Activated T-helper 1 cell treated with anti-CD3 and anti-CD28 coated beads, Interleukin-12 subunit alpha, Interleukin-12 subunit beta, Interleukin-2, Interleukin-4 antibody, amounts not matched to agents 30 ng/mL and 10 ng/mL and 1 ng/mL, durations not matched to agents 14 hours and 24 hours and 36 hours (primary cell): ENCODE measurements around the gene GALNS. TPM values are rescaled to one million over a fixed set of nuclear protein-coding genes. Genes with fewer than 3 reads are reported as not detected.

Experiments
- DNase-seq: peaks from one replicate; pipeline ENCODE4 v3.0.0; 2021; ENCODE audit warnings: low spot score
- H3K27ac Mint-ChIP-seq: one replicate; pipeline ENCODE4 v1.8.0; 2021; ENCODE audit warnings: mild to moderate bottlenecking, mixed read lengths
- H3K27me3 Mint-ChIP-seq: one replicate; pipeline ENCODE4 v1.8.0; 2022; ENCODE audit warnings: mild to moderate bottlenecking, moderate library complexity, mixed read lengths; ENCODE audit not compliant: insufficient read depth
- H3K36me3 Mint-ChIP-seq: one replicate; pipeline ENCODE4 v1.8.0; 2021; ENCODE audit warnings: low read depth, mixed read lengths
- H3K4me1 Mint-ChIP-seq: one replicate; pipeline ENCODE4 v1.8.0; 2021; ENCODE audit warnings: low read depth, mixed read lengths
- H3K4me3 Mint-ChIP-seq: one replicate; pipeline ENCODE4 v1.8.0; 2021; ENCODE audit warnings: mild to moderate bottlenecking, moderate library complexity, mixed read lengths
- H3K9me3 Mint-ChIP-seq: one replicate; pipeline ENCODE4 v1.8.0; 2021; ENCODE audit warnings: mixed read lengths
- intact Hi-C: fragments of 100-400 bp; cut with micrococcal nuclease; formaldehyde crosslinking; loops from one replicate; pipeline ENCODE4 v1.15.1; 2024
- total RNA-seq: library from RNA; stranded (reverse); gene quantifications from 2 replicates; pipeline ENCODE4 v1.2.3, GENCODE V29; 2022

GALNS gene
- total RNA-seq, 1 donor from 2014 or later: 21.9 TPM

- H3K36me3 Mint-ChIP-seq: no peaks in the 10 kb centered on the region
- H3K4me1 Mint-ChIP-seq: peaks cover under 1% of the 10 kb centered on the region
- intact Hi-C loops: no loop called here
- no peak overlapping the region for H3K4me3 Mint-ChIP-seq
- H3K9me3 Mint-ChIP-seq: no peaks in the 10 kb centered on the region
- H3K27ac Mint-ChIP-seq: no peak overlapping the region
- no peak for DNase-seq
- H3K27me3 Mint-ChIP-seq: no peaks in the 10 kb centered on the region
Measured at GRCh38 chr16:88876942-88877526, 20.3 kb upstream of the GALNS start.

- Mint-ChIP-seq H3K9me3 (no peaks in the 10 kb centered on the region), H3K4me3 (no peak overlapping the region), H3K4me1 (no peaks in the 10 kb centered on the region), H3K27ac (no peak overlapping the region), H3K36me3 (no peaks in the 10 kb centered on the region), H3K27me3 (no peaks in the 10 kb centered on the region)
- no peak for DNase-seq
- intact Hi-C loops: no loop called here
Measured at GRCh38 chr16:88875703-88876234, 19.0 kb upstream of the GALNS start.

GRCh38 chr16:88874938-88875599 is 18.3 kb upstream of the GALNS start:
- intact Hi-C loops: no loop called here

GRCh38 chr16:88872650-88873331 is 16.0 kb upstream of the GALNS start:
- intact Hi-C loops: no loop called here
- no peaks in the 10 kb centered on the region for H3K9me3 Mint-ChIP-seq
- no peak for DNase-seq
- H3K4me1 Mint-ChIP-seq: no peaks in the 10 kb centered on the region
- H3K4me3 Mint-ChIP-seq: no peak overlapping the region
- peaks cover 7% of the 10 kb centered on the region for H3K27me3 Mint-ChIP-seq
- no peaks in the 10 kb centered on the region for H3K36me3 Mint-ChIP-seq
- H3K27ac Mint-ChIP-seq: no peak overlapping the region

More at GRCh38 chr16:88874938-88875599, 18.3 kb upstream of the GALNS start:
- Mint-ChIP-seq H3K9me3 (no peaks in the 10 kb centered on the region), H3K27ac (no peak overlapping the region), H3K36me3 (no peaks in the 10 kb centered on the region), H3K27me3 (no peaks in the 10 kb centered on the region), H3K4me3 (no peak overlapping the region), H3K4me1 (no peaks in the 10 kb centered on the region)
- DNase-seq: no peak

GRCh38 chr16:88871730-88872416 is 15.1 kb upstream of the GALNS start:
- no peaks in the 10 kb centered on the region for H3K9me3 Mint-ChIP-seq
- intact Hi-C loops: no loop called here

GRCh38 chr16:88871349-88871702 is 14.6 kb upstream of the GALNS start:
- intact Hi-C loops: no loop called here
- no peaks in the 10 kb centered on the region for H3K36me3 Mint-ChIP-seq
- H3K27me3 Mint-ChIP-seq: peaks cover 7% of the 10 kb centered on the region
- no peaks in the 10 kb centered on the region for H3K4me1 Mint-ChIP-seq
- no peak overlapping the region for H3K27ac Mint-ChIP-seq
- no peaks in the 10 kb centered on the region for H3K9me3 Mint-ChIP-seq
- DNase-seq: no peak
- H3K4me3 Mint-ChIP-seq: no peak overlapping the region

More at GRCh38 chr16:88871730-88872416, 15.1 kb upstream of the GALNS start:
- H3K4me1 Mint-ChIP-seq: no peaks in the 10 kb centered on the region
- DNase-seq: no peak
- H3K4me3 Mint-ChIP-seq: no peak overlapping the region
- peaks cover 7% of the 10 kb centered on the region for H3K27me3 Mint-ChIP-seq
- no peaks in the 10 kb centered on the region for H3K36me3 Mint-ChIP-seq
- H3K27ac Mint-ChIP-seq: no peak overlapping the region

- no peaks in the 10 kb centered on the region for H3K36me3 Mint-ChIP-seq
- intact Hi-C loops: no loop called here
Measured at GRCh38 chr16:88870608-88871348, 14.0 kb upstream of the GALNS start.

GRCh38 chr16:88869673-88869980 is 12.9 kb upstream of the GALNS start:
- Mint-ChIP-seq H3K27ac (no peak overlapping the region), H3K9me3 (no peaks in the 10 kb centered on the region), H3K36me3 (no peaks in the 10 kb centered on the region), H3K4me1 (no peaks in the 10 kb centered on the region), H3K4me3 (no peak overlapping the region), H3K27me3 (peaks cover 7% of the 10 kb centered on the region)
- no peak for DNase-seq
- intact Hi-C loops: no loop called here

More at GRCh38 chr16:88870608-88871348, 14.0 kb upstream of the GALNS start:
- Mint-ChIP-seq H3K9me3 (no peaks in the 10 kb centered on the region), H3K4me1 (no peaks in the 10 kb centered on the region), H3K27me3 (peaks cover 7% of the 10 kb centered on the region), H3K4me3 (no peak overlapping the region), H3K27ac (no peak overlapping the region)
- no peak for DNase-seq

GRCh38 chr16:88868974-88869672 is 12.4 kb upstream of the GALNS start:
- intact Hi-C loops: no loop called here
- Mint-ChIP-seq H3K27ac (no peak overlapping the region), H3K9me3 (no peaks in the 10 kb centered on the region), H3K36me3 (no peaks in the 10 kb centered on the region), H3K27me3 (peaks cover 7% of the 10 kb centered on the region), H3K4me3 (no peak overlapping the region), H3K4me1 (no peaks in the 10 kb centered on the region)
- DNase-seq: no peak

- no peak overlapping the region for H3K4me3 Mint-ChIP-seq
- no peaks in the 10 kb centered on the region for H3K36me3 Mint-ChIP-seq
- H3K27ac Mint-ChIP-seq: no peak overlapping the region
- peaks cover 7% of the 10 kb centered on the region for H3K27me3 Mint-ChIP-seq
- no peaks in the 10 kb centered on the region for H3K9me3 Mint-ChIP-seq
- intact Hi-C loops: no loop called here
- no peak for DNase-seq
- H3K4me1 Mint-ChIP-seq: no peaks in the 10 kb centered on the region
Measured at GRCh38 chr16:88867581-88868246, 11.0 kb upstream of the GALNS start.

- intact Hi-C loops: no loop called here
- Mint-ChIP-seq H3K4me1 (no peaks in the 10 kb centered on the region), H3K9me3 (no peaks in the 10 kb centered on the region), H3K36me3 (no peaks in the 10 kb centered on the region), H3K27ac (no peak within 1 kb of the TSS), H3K27me3 (peaks cover 7% of the 10 kb centered on the region), H3K4me3 (no peak within 1 kb of the TSS)
- DNase-seq: no peak
Measured at GRCh38 chr16:88866151-88866920, 9.6 kb upstream of the GALNS start, which contains the start of gene PABPN1L. Gene PABPN1L (minus strand): TSS chr16:88866660. CDS start chr16:88866606, 54 bp downstream.
